GM18499 (cell line): ENCODE data around the gene ARHGEF6.

Experiments used
- ATAC-seq: cut with Tn5 transposase; IDR thresholded peaks from one replicate; pipeline ENCODE4 v1.9.1; 2021; ENCODE audit warnings: moderate number of reproducible peaks; ENCODE audit not compliant: insufficient read depth, unreplicated experiment

Gene ARHGEF6

DNA sequence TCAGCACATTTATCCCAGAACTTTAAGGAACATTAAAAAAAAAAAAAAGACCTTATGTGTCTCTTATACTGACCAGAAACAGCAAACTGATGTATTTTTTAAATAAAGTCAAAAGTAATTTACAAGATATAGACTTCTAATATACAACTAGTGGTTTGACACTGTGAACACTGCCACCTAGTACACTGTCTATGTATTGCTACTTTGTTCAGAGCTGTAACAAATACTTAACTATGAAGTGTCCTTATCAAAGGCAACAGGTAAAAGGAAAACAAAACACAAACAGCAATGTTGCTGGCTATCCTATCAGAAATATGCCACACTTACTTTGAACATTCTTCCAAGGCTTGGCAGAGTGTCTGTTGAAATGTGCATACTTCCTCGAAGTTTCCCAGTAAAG is 72.4 kb downstream of the ARHGEF6 start:
- ATAC-seq, result peak; percentile 45

DNA sequence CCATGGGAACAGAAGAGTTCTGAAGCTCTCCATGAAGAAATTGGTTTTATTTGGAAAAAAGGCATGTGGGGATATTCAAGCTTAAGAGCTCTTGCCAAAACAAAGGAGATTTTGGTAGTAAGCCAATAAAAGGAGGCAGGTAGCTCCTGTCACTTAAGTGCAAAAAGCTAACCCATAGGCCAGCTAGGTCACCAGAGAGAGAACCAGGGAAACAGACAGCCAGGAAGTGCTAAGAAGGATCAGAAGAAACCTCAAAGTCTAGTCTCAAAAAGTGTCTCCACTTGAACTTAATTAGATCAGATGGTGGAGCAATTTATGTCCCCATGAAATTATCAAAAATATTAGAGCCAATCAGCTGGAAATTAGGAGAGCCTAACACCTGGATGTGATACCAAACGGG is 83.6 kb downstream of the ARHGEF6 start:
- ATAC-seq, result no peak

DNA sequence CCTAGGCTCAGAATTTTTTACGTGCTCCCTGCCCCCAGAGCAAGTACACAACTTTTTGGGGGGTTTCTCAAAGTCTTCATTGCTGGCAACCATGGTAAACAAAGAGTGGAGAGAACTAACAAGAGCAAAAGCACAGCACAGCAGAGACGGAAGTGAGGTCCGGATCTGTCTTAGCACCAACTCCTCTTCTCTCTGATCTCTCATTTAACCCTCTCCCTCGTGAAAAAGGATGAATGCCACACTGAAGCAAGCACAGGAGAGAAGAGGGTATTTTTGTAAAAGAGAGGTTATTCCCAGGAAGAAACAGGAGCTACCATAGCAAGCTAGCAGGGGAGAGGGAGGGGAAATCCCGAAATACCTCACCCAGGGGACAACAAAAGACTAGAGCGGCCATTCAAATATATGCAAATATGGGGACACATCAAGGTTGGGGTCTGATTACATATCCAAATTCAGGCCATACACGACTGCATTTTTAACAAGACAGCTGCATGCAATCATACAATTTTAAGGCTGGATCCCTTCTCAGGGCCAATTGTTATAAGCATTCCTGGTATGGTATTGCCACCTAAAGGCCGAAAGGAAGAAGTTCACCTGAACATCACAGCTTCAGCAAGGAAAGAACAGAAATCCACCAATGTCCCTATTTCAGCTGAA is 86.2 kb downstream of the ARHGEF6 start:
- peak; percentile 45 for ATAC-seq

DNA sequence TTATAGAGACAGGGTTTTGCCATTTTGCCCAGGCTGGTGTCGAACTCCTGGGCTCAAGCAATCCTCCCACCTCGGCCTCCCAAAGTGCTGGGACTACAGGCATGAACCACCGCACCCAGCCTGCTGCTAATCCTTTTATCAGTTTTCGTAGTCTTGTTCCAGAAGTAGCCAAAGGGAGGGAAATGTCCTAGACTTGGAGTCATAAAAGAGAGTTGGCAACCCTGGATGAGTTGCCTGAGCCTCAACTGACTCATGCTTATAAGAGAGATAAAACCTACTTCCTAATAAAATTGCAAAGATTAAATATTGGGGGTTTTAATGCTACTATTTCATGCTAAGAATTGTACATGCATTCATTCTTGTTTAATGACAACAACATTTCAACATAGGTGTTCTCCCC is 88.5 kb downstream of the ARHGEF6 start:
- ATAC-seq, result no peak

DNA sequence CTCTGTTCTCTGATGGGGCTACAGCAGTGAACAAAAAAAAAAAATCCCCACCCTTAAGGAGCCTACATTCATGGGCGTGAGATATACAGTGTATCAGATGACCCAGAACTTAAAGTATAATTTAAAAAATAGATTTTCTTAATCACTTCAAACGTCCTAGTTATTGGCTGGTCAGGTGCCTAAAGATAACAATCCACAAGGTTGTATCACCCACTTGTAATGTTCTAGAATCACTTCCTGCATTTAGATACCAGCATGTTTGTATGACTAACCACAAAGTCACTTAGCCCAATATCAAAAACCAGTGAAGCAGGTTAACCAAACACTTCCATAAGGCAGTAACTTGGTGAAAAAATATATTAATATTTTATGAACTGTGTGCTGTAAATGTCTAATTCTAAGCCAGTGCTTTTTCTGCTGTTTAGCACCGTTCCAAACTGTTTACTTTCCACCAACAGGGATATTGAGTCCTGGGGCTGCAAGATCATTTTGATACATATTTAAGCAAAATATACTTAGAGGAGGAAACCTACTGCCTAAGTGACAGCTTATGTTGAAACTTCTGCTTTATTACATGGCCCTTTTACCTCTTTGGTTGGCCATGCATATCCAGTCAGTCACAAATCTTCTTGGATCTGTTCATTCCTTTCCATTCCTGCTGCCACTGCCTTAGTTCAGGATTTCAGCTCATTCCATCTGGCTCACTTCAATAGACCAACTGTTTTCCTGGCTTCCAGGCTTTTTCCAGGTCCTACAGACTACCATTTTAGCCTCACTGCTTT is 89.5 kb downstream of the ARHGEF6 start:
- no peak for ATAC-seq

DNA sequence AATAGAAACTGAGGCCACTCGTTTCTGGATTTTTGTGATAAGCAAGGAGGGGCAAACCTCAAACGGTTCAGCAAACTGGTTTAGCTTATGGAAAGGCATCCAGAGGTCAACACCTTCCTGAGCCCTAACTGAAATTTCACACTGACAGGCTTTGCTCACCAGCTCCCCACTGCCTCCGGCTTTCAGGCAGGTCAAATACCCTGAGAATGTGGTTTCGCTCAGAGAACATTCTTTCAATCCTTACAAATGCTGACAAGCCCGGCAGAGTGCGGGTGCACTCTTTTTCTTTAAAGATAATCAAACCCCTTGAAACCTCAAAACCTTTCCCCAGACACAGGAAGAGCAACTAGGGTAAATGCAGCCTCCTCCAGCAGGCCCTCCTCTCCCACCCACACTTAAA is 91.3 kb downstream of the ARHGEF6 start:
- ATAC-seq, result no peak

DNA sequence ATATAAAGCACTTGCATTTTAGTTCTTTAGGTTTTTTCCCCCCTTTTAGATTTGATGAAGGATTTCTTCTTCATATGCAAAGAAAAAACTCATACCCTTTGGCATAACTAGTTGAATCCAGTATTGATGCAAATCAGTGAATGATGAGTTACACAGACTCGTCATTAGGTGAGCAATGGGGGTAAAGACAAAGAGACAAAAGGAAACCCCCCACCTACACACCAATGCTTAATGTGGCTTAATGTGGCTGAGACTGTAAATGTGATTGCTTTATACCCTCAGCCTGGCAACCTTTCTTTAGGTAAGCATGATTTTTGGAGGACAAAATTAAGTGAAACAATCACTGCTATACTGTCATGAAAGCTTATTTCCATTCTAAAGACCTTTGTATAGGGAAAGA is 93.3 kb downstream of the ARHGEF6 start:
- no peak for ATAC-seq

DNA sequence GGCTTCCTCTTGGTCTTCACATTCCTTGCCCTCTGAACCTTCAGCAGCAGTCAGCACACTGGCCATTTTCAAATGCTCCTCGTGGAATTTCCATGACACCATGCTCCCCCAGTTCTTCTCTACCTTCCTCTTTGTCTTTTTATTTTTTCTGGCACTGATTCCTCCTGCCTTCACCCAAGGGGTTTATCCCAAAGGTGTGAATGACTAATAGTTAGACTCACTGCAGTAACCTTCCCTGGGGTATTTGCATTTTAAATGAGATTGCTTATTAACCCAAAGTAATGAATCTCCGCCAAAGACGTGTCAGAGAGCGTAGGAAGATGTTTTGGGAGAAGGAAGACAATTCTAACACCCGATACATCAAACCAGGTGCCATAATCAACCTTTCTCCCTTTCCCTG is 96.6 kb downstream of the ARHGEF6 start:
- ATAC-seq, result no peak

DNA sequence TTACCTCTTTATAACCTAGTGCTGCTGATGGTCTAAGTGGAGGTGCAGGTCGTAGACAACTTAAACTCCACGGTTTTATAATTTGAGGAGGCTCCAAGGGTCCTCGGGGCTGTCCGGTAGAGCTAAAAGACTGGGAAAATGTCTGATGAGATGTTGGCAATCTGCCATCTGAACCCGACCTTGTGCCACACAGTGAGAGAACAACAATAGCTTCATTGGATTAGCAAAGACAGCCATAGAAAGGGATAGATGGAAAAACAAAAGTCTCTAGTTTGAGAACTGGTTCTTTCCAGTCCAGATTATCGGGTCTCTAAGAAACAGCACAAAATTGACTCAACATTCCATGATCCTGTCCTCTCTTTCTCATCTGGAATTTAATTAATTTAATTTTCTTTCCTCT is 101.2 kb downstream of the ARHGEF6 start:
- no peak for ATAC-seq

DNA sequence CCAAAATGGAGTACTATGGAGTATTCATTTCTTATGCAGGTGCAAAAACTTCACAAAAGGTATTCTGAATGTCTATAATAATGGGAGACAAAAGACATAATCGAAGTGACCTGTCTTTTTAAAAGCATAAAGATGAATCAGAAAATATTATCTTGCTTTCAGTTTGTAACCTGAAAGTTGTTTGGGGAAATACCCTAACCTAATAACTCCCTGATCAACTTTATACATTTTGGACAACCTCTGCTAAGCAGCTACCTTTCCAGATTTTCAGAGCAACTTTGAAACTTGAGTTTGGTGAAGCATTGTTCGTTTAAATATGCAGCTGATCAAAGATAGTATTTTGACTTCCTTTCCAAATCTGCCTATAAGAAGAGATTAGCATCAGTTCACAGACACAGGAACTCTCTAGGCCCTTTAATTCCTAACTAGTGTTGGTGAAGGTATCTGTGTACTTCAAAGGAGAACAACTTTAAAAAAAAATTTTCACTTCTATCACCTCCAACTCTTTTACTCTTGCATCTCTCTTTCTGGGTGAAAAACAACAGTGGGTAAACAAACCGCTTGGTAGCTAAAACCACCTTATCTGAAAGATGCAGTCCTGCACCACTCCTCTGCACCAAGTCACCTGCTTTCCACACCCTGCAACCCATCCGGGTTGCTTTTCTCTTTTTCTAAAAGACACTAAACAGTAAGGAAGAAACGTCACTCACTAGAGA is 106.3 kb downstream of the ARHGEF6 start:
- no peak for ATAC-seq

DNA sequence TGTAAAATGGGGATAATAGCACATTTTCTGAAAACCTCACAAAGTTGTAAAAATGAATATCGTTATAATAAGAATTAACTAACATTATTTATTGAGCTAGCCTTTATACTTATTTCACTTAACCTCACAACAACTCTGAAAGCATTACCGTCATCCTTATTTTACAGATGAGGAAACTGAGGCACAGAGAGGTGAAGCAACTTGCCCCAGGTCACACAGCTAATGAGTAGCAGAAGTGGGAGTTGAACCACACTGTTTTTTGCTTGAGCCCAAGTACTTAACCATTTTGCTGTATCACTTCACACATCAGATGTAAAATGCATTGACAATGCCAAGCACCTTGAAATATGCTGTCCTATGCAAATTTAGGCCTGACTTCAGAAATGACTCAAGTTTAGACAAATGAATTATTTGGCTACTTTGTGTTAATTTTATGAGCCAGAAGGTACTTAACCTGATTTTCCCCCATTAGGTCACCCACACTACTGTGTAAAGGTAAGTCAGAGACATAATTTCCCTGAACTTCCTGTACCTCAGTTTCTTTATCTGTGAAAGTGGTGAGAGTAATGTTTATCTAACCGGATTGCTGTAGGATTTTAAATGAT is 109.6 kb downstream of the ARHGEF6 start:
- peak; percentile 33 for ATAC-seq

DNA sequence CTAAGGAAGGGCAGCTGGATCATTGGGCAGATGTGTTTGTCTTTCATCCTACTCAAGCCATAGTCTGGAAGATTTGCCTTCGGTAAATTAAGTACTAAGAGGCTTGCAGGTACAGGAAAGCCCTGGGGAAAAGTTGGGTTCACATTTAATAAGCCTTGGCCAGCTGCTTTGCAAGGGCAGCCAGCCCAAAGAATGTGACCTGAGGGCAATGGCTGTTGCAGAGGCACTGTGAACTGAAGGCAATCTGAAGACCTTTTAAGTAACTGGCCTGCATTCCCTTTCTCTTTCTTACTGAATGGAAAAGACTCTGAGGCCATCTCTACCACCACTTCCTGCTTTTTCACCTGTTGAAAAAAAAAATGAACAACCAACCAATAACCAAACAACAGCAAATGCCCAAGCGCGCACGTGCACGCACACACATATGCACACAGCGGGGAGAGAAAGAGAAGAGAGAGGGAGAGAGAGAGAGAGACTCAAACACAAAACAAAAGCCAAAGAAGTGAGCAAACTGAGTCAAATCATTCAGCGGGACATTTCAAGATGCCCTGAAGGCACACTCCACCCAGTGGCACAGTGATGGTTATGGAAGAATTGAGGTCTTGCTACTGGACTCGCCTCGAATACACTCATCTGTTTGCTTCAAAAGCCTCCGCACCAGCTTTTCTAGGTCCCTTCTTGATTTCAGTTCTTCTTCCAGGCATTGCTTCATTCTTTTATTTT is 113.1 kb downstream of the ARHGEF6 start:
- no peak for ATAC-seq

DNA sequence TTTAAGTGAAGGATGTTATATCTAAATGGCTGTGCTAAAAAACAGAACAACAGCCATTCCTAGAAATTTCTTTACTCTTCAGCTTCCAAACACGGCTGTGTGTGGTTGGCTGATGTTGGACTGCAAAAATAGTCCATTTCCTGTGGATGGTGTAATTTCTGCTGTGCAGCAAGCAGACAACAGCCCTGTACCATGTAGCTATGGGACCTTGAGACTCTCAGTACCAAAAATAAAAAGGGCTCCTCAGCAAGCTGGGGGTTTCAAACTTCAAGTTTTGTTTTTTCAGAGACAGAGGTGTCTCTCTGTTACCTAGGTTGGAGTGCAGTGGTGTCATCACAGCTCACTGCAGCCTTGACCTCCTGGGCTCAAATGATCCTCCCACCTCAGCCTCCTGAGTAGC is 114.6 kb downstream of the ARHGEF6 start:
- ATAC-seq, result no peak

DNA sequence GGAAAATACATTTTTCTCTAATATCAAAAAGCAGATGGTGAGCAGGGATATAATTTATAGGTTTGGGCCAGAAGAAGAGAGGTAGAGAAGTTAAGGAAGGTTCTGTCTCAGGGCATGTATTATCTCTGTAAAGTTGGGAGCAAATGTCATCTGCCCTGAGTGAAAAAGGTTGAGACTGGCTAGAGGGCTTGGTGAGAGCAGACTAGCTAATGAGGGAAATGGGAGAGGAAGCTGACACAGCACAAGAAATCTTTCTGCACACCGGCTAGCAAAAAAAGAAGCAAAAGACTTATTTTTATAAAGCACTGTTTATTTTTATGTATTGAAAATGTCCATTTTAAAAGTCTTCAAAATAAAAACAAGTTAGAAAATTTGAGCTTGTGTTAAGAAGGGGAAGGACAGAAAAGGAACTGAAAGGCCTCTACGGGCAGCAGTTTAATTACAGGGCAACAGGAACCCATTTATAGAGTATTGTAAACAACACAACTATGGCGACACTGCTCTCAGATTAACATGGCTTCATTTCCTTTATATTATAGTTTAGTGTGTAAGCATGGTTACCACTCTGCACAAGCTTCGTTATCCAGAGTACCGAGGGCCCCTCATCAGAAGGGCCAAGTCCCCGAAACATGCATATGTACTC is 115.4 kb downstream of the ARHGEF6 start:
- ATAC-seq, result no peak

DNA sequence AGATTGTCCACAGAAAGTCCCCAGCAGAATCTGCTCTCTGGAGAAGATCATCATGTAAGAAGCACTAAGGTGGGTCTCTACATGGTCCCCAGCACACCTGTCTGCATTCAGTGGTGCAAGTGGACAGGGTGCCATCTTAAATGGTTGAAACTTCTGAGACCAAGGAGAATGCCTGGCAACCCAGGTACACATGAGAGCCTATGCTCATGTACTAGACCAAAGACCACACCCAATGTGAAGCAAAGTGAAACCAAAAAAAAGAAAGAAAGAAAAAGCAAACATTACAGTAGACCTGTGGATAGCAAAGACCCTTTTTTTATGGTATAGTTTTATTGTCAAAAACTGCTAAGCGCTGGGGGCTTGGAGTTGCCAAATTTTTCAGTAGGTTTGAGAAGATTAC is 117.8 kb downstream of the ARHGEF6 start:
- ATAC-seq, result no peak

DNA sequence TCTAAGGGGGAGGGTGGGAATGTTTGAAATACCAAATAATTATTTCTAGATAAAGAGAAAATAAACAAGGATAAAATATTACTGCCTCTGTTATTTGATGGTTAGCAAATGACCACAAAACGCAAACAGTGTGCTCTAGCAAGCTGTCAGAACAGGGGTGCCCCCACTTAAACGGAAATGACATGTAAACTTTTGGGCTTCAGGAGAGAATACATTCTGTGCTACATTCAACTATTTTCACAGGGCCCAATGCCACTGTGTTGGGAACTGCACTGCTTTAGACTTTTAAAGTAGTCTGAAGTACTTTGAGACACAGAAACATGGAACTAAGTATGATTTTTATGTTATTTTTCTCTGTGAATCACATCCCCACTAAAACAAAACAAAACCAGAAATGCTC is 118.6 kb downstream of the ARHGEF6 start:
- no peak for ATAC-seq

DNA sequence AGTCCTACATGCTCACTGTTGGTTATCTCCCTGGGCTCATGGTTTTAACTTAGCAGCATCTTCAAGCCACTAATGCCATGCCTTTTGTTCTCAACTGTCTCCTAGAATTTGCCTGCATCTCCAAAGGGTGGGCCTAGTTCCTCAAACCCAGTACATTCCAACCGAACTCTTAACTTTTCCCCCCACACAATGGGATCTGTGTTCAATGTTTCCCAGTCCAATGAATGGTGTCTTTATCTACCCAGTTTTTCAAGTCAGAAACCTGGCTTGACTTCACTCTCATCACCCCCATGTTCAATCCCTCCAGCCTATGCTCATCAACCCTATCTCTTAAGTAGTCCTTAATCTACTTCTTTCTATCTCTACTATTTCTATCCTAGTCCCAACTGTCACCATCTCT is 119.8 kb downstream of the ARHGEF6 start:
- no peak for ATAC-seq

DNA sequence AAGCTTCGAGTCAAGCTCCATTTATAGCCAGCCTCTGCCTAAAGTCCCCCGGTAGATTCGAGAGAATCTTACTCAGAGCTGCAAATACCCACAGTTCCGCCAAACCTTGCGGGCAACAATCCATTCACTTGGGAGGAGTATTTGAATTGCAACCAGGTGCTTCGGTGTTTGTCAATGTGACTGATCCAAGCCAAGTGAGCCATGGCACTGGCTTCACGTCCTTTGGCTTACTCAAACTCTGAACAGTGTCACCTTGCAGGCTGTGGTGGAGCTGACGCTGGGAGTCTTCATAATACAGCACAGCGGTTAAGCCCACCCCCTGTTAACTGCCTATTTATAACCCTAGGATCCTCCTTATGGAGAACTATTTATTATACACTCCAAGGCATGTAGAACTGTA is 121.6 kb downstream of the ARHGEF6 start:
- no peak for ATAC-seq

DNA sequence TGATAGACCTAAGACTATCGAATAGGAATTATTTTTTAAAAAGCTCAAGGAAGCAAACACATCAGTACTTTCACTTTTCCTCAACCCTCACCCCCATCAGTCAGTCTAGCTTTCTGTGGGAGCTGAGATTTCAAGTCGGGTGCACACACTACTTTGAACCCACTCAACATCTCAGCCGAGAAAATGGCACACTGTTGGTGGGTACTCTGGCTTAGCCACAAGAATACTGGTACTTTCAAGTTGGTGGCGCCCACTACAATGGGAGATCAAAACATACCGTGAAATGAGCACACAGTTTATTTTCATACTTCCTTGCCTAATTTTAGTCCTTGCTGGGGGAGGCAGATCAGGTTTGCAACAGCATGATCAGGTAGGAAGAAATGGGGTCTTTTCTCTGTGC is 122.6 kb downstream of the ARHGEF6 start:
- ATAC-seq, result no peak

DNA sequence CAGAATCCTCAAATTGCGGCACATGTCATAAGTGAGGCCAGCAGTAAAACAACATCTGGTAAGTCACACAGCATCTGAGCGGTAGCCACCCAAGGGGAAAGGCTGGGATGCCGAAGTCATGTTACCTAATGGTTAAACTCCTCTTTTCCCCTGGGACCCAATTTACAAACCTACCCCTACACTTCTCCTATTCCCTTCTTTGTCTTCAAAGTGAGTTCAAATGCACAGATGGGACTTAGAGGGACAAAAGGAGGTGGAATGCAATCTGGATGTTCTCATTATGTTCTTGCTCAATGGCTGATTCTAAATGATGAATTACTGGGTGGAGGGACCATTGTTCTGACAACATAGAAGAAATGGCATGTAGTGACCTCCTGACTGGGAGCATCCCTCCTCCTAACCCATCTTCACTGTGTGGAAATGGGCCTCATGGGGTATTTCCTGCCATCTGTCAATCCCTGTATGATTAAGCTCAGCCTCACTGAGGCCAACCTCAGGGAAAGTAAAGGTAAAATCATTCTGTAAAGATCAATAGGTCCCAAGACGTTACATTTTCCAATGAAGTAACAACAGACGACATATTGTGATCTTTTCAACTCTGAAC is 124.3 kb downstream of the ARHGEF6 start:
- ATAC-seq, result no peak
